Endothelial cell of umbilical vein (primary cell): ENCODE data around the gene ZFAND6. TPM values are rescaled to one million over a fixed set of nuclear protein-coding genes. Genes with fewer than 3 reads are reported as not detected.

Source experiments
- BruUV-seq: library from RNA; stranded (reverse); fragments of 400-500 nt; replicated peaks from 2 replicates; lab custom pipeline; 2021; lab: Mats Ljungman, UMichigan
- CTCF ChIA-PET: fragments of 300-600, 350-600 bp; sonication (Branson Sonifier 250); formaldehyde crosslinking; loops from one replicate; lab custom pipeline; 2021; ENCODE audit warnings: antibody characterized with exemption, inconsistent platforms; lab: Charles Lee
- POLR2A ChIA-PET: fragments of 300-600, 350-600 bp; sonication (Branson Sonifier 250); formaldehyde crosslinking; loops from one replicate; lab custom pipeline; 2021; ENCODE audit warnings: antibody characterized with exemption, inconsistent platforms; lab: Charles Lee
- DNase-seq: peaks from one replicate; pipeline ENCODE4 v3.0.0-alpha.2; 2011; ENCODE audit warnings: low read depth, low spot score
- FAIRE-seq: peaks from 2 replicates; lab custom pipeline; 2011; peaks lifted over from hg19 to GRCh38; lab: Jason Lieb, UNC
- H2AFZ ChIP-seq: 2 replicates; pipeline ENCODE4 v1.6.0; 2012; ENCODE audit warnings: low read depth, low read length, control low read depth, inconsistent platforms
- H3K27ac ChIP-seq: 2 replicates; pipeline ENCODE4 v1.5.1; 2011; ENCODE audit warnings: low read depth, mild to moderate bottlenecking, control low read depth, low read length, moderate library complexity; ENCODE audit not compliant: insufficient read depth
- H3K27me3 ChIP-seq, 2 experiments: 2 replicates each; pipeline versions ENCODE4 v1.6.0 to v1.6.1; 2011; ENCODE audit warnings: low read length in 2 of 2, mixed read lengths in 1 of 2; ENCODE audit not compliant: control insufficient read depth in 2 of 2, insufficient read depth in 2 of 2
- H3K36me3 ChIP-seq, 2 experiments: 2 replicates in 1 of 2; 3 replicates in 1 of 2; pipeline ENCODE4 v1.5.1; 2011; ENCODE audit warnings: low read length in 2 of 2, mild to moderate bottlenecking in 1 of 2, moderate library complexity in 1 of 2; ENCODE audit not compliant: control insufficient read depth in 2 of 2, insufficient read depth in 2 of 2; ENCODE audit errors: extremely low read depth in 1 of 2
- H3K4me1 ChIP-seq: 3 replicates; pipeline ENCODE4 v1.5.1; 2011; ENCODE audit warnings: mild to moderate bottlenecking, low read length; ENCODE audit not compliant: control insufficient read depth, insufficient read depth; ENCODE audit errors: extremely low read depth
- H3K4me2 ChIP-seq: 2 replicates; pipeline ENCODE4 v1.6.1; 2011; ENCODE audit warnings: low read length, control low read depth, mixed read lengths; ENCODE audit not compliant: insufficient read depth
- H3K4me3 ChIP-seq, 3 experiments: fragments of 200-600 bp in 1 of 3; sonication (generic), shearing (Covaris generic) in 1 of 3; replicated peaks in 1 of 3; 2 replicates each; pipeline ENCODE4 v1.5.1; 2011 to 2016; ENCODE audit warnings: control low read depth in 3 of 3, low read length in 3 of 3, mild to moderate bottlenecking in 2 of 3, inconsistent platforms in 1 of 3, low read depth in 1 of 3, moderate library complexity in 1 of 3; ENCODE audit not compliant: insufficient read depth in 1 of 3
- H3K79me2 ChIP-seq: 2 replicates; pipeline ENCODE4 v1.6.0; 2012; ENCODE audit warnings: low read length, inconsistent platforms; ENCODE audit not compliant: control insufficient read depth, insufficient read depth
- H3K9ac ChIP-seq: replicated peaks from 2 replicates; pipeline ENCODE3; 2011; ENCODE audit warnings: low read length, control low read depth; ENCODE audit not compliant: insufficient read depth; ENCODE audit errors: extremely low read depth
- H3K9me1 ChIP-seq: replicated peaks from 3 replicates; pipeline ENCODE4 v1.6.0; 2011; ENCODE audit warnings: mild to moderate bottlenecking, low read length; ENCODE audit not compliant: control insufficient read depth, insufficient read depth; ENCODE audit errors: extremely low read depth
- H3K9me3 ChIP-seq: replicated peaks from 2 replicates; pipeline ENCODE4 v1.5.1; 2012; ENCODE audit warnings: low read length, inconsistent platforms; ENCODE audit not compliant: control insufficient read depth, insufficient read depth
- H4K20me1 ChIP-seq: replicated peaks from 2 replicates; pipeline ENCODE3; 2011; ENCODE audit warnings: mild to moderate bottlenecking, low read length; ENCODE audit not compliant: control insufficient read depth, insufficient read depth; ENCODE audit errors: extremely low read depth
- EZH2 ChIP-seq: IDR thresholded peaks from 2 replicates; pipeline ENCODE4 v1.6.1; 2012; ENCODE audit warnings: borderline replicate concordance, low read depth, mild to moderate bottlenecking, moderate library complexity, low read length, inconsistent platforms; ENCODE audit not compliant: severe bottlenecking
- FOS ChIP-seq: IDR thresholded peaks from 2 replicates; pipeline ENCODE4 v1.6.1; 2011; ENCODE audit warnings: mild to moderate bottlenecking, low read length, moderate library complexity, borderline replicate concordance; ENCODE audit not compliant: insufficient read depth
- GATA2 ChIP-seq: IDR thresholded peaks from 2 replicates; pipeline ENCODE4 v1.7.0; 2011; ENCODE audit warnings: low read depth, mild to moderate bottlenecking, moderate library complexity, mixed read lengths, low read length; ENCODE audit not compliant: insufficient read length, insufficient read depth
- JUN ChIP-seq: IDR thresholded peaks from 2 replicates; pipeline ENCODE4 v1.6.1; 2011; ENCODE audit warnings: borderline replicate concordance, low read depth; ENCODE audit not compliant: insufficient read length, insufficient read depth
- MAX ChIP-seq: IDR thresholded peaks from 2 replicates; pipeline ENCODE4 v1.6.1; 2011; ENCODE audit not compliant: insufficient read depth, insufficient read length
- MYC ChIP-seq: IDR thresholded peaks from one replicate; pipeline ENCODE4 v1.6.1; 2011; ENCODE audit warnings: mild to moderate bottlenecking, low read depth, low read length
- POLR2A ChIP-seq: IDR thresholded peaks from 2 replicates; pipeline ENCODE4 v1.6.1; 2012; ENCODE audit warnings: low read depth, mild to moderate bottlenecking, control low read depth, low read length
- POLR2AphosphoS5 ChIP-seq: IDR thresholded peaks from 2 replicates; pipeline ENCODE4 v1.6.1; 2012; ENCODE audit warnings: low read depth, mild to moderate bottlenecking, control low read depth, low read length, moderate library complexity; ENCODE audit not compliant: insufficient read depth
- dilution Hi-C: fragments of 300-500 bp; cut with MboI; formaldehyde crosslinking; loops from one replicate; pipeline ENCODE4 v1.15.0; 2019; ENCODE audit warnings: low sequenced_read_pairs; ENCODE audit not compliant: extremely low pct_ligation_motif_present
- intact Hi-C: fragments of 100-400 bp; cut with micrococcal nuclease; formaldehyde crosslinking; loops from one replicate; pipeline ENCODE4 v1.10.0; 2022
- polyA plus RNA-seq, 4 experiments: library from polyadenylated mRNA; depleted of rRNA in 3 of 4; stranded (reverse) in 3 of 4; unstranded in 1 of 4; fragments of >200 nt; gene quantifications; 2 replicates each; pipeline versions ENCODE4 v1.2.1 to v1.2.3, GENCODE V29; 2011 to 2012; ENCODE audit warnings: missing spikeins in 1 of 4
- total RNA-seq: library from RNA; stranded (reverse); gene quantifications from 2 replicates; pipeline ENCODE4 v1.2.3, GENCODE V29; 2021
- TF ChIP-seq, protein P1 (sequence below), 2 donors: IDR thresholded peaks; 1 replicate in 1 of 2; 2 replicates in 1 of 2; pipeline ENCODE4 v1.5.1; 2011; ENCODE audit warnings: low read length in 2 of 2, mild to moderate bottlenecking in 2 of 2, moderate library complexity in 2 of 2, control low read depth in 1 of 2, inconsistent platforms in 1 of 2, low read depth in 1 of 2; ENCODE audit not compliant: insufficient read depth in 1 of 2; ENCODE audit errors: extremely low read depth in 1 of 2

Gene ZFAND6
- total and polyA plus RNA-seq, 2 donors (not counting 3 experiments of a cell fraction or from before 2014, with no cell fraction given), result 50.3 to 97.9 TPM

GRCh38 chr15:80184554-80184953 is 125.1 kb downstream of the ZFAND6 start:
- no peak overlapping the region for H3K27ac ChIP-seq
- no peaks in the 10 kb centered on the region for H4K20me1 ChIP-seq
- intact Hi-C loops, result no loop called here
- no peak for DNase-seq
- dilution Hi-C loops, result no loop called here
- TF ChIP-seq, protein P1, sequence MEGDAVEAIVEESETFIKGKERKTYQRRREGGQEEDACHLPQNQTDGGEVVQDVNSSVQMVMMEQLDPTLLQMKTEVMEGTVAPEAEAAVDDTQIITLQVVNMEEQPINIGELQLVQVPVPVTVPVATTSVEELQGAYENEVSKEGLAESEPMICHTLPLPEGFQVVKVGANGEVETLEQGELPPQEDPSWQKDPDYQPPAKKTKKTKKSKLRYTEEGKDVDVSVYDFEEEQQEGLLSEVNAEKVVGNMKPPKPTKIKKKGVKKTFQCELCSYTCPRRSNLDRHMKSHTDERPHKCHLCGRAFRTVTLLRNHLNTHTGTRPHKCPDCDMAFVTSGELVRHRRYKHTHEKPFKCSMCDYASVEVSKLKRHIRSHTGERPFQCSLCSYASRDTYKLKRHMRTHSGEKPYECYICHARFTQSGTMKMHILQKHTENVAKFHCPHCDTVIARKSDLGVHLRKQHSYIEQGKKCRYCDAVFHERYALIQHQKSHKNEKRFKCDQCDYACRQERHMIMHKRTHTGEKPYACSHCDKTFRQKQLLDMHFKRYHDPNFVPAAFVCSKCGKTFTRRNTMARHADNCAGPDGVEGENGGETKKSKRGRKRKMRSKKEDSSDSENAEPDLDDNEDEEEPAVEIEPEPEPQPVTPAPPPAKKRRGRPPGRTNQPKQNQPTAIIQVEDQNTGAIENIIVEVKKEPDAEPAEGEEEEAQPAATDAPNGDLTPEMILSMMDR (IDR thresholded peaks at IDR 0.05; ENCODE audit: extremely low read depth in 1 of 2, insufficient read depth in 1 of 2, low read depth in 1 of 2, low read length in 2 of 2), result no peak
- TF ChIP-seq POLR2A, result no peak
- no peak for TF ChIP-seq EZH2
- no peak for TF ChIP-seq FOS
- no peak for TF ChIP-seq JUN
- TF ChIP-seq MAX, result no peak
- TF ChIP-seq GATA2, result no peak
- TF ChIP-seq POLR2AphosphoS5, result no peak
- TF ChIP-seq MYC, result no peak
- no peak overlapping the region for H3K9ac ChIP-seq
- peaks cover 24% of the 10 kb centered on the region for H3K4me1 ChIP-seq
- ChIA-PET CTCF (interaction anchor here (0.7 to 1.5 kb wide), 3 partner anchors 11 to 845 kb away, joined by 3 to 5 read pairs (median 3); partner anchors contain the start of gene FAH), POLR2A (no interaction called here)
- H3K27me3 ChIP-seq, result no peaks in the 10 kb centered on the region
- H3K9me3 ChIP-seq, result no peaks in the 10 kb centered on the region
- no peak overlapping the region for H3K4me2 ChIP-seq
- no peak overlapping the region for H2AFZ ChIP-seq
- no peaks in the 10 kb centered on the region for H3K79me2 ChIP-seq
- H3K36me3 ChIP-seq, result no peaks in the 10 kb centered on the region
- BruUV-seq, result no TSS peak
- FAIRE-seq, result no peak
- no peak overlapping the region for H3K4me3 ChIP-seq
- no peaks in the 10 kb centered on the region for H3K9me1 ChIP-seq
